MCF 10A (cell line): ENCODE measurements around the gene TPRX2. TPM values are rescaled to one million over a fixed set of nuclear protein-coding genes. Genes with fewer than 3 reads are reported as not detected.

Source experiments
- BruUV-seq: library from RNA; stranded (reverse); fragments of 400-500 nt; replicated peaks from 2 replicates; lab custom pipeline; 2021; lab: Mats Ljungman, UMichigan
- CTCF ChIA-PET: fragments of 300-600 bp; sonication (Branson Sonifier 250); formaldehyde crosslinking; extraction: SDS; loops from one replicate; lab custom pipeline; 2021; ENCODE audit warnings: antibody characterized with exemption, inconsistent platforms; lab: Yijun Ruan, JAX
- POLR2A ChIA-PET: fragments of 300-600, 350-650 bp; sonication (Branson Sonifier 250); formaldehyde crosslinking; extraction: SDS; loops from one replicate; lab custom pipeline; 2020; ENCODE audit warnings: antibody characterized with exemption, inconsistent platforms; lab: Yijun Ruan, JAX
- DNase-seq: peaks from one replicate; pipeline ENCODE4 v3.0.0-alpha.2; 2018; ENCODE audit not compliant: unreplicated experiment
- H3K27ac Mint-ChIP-seq: one replicate; pipeline ENCODE4 v1.8.0; 2022; ENCODE audit warnings: mild to moderate bottlenecking, low read depth, mixed read lengths; ENCODE audit not compliant: unreplicated experiment
- H3K27me3 Mint-ChIP-seq: one replicate; pipeline ENCODE4 v1.8.0; 2022; ENCODE audit warnings: mixed read lengths; ENCODE audit not compliant: insufficient read depth, unreplicated experiment
- H3K36me3 Mint-ChIP-seq: one replicate; pipeline ENCODE4 v1.8.0; 2022; ENCODE audit warnings: mild to moderate bottlenecking, moderate library complexity, mixed read lengths; ENCODE audit not compliant: insufficient read depth, unreplicated experiment
- H3K4me1 Mint-ChIP-seq: one replicate; pipeline ENCODE4 v1.8.0; 2022; ENCODE audit warnings: mixed read lengths; ENCODE audit not compliant: insufficient read depth, unreplicated experiment
- H3K4me3 Mint-ChIP-seq: one replicate; pipeline ENCODE4 v1.8.0; 2022; ENCODE audit warnings: mild to moderate bottlenecking, moderate library complexity, mixed read lengths; ENCODE audit not compliant: unreplicated experiment
- H3K9me3 Mint-ChIP-seq: one replicate; pipeline ENCODE4 v1.8.0; 2022; ENCODE audit warnings: mixed read lengths; ENCODE audit not compliant: unreplicated experiment
- CTCF ChIP-seq: fragments of 200-600 bp; IDR thresholded peaks from one replicate; pipeline ENCODE4 v1.8.0; 2022; ENCODE audit warnings: antibody characterized with exemption, mild to moderate bottlenecking; ENCODE audit not compliant: unreplicated experiment
- intact Hi-C: fragments of 100-400 bp; cut with micrococcal nuclease; formaldehyde crosslinking; loops from 2 replicates; pipeline ENCODE4 v1.14.1; 2022
- total RNA-seq: library from RNA; stranded (reverse); gene quantifications from 2 replicates; pipeline ENCODE4 v1.2.3, GENCODE V29; 2022

Gene TPRX2
- total RNA-seq, 1 experiment from 2014 or later: not detected

DNA sequence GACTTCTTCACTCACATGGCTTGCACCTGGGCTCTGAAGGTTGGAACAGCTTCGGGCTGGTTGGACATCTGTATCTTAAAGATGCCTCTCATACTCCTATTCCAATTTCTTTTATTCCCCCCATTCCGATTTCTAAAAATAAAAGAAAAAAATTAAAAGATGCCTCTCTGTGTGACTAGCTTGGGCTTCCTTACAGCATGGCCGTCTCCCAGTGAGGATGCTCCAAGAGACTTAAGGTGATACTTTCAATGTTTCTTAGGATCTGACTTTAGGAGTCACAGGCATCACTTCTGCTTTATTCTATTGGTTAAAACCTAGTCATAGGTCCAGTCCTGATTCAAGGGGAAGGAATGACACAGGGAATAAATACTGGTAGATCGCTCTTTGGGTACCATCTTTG, 37.0 kb downstream of the TPRX2 start:
- ChIA-PET POLR2A (no interaction called here), CTCF (interaction anchor here (0.5 kb wide), 1 partner anchor 184 kb away, joined by 3 read pairs; no protein-coding TSS in a partner anchor)
- Mint-ChIP-seq H3K27me3 (peaks cover 4% of the 10 kb centered on the region), H3K4me1 (no peaks in the 10 kb centered on the region), H3K36me3 (no peaks in the 10 kb centered on the region), H3K27ac (no peak overlapping the region), H3K4me3 (no peak overlapping the region), H3K9me3 (peaks cover 6% of the 10 kb centered on the region)
- BruUV-seq: no TSS peak
- intact Hi-C loops: no loop called here
- no peak for TF ChIP-seq CTCF
- DNase-seq: no peak

DNA sequence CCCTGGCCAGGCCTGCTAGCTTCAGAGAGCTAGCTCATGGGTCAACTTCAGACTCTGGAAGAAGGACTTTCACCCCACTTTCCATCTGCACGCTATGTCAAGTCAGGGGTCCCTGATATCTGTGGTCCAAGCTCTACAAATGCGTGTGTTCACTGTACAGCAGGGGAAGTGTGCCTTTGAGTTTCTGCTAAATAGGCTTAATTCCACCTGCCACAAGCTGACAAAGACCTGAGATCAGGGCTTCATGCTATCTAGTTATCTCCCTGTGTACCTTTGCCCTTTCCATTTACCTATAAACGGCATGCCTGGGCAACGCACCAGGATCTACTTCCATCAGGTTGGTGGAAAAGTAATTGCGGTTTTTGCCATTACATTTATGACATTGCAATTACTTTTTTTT, 37.7 kb downstream of the TPRX2 start:
- ChIA-PET POLR2A (no interaction called here), CTCF (interaction anchor here (0.5 kb wide), 2 partner anchors 183 to 184 kb away, joined by 3 to 4 read pairs; no protein-coding TSS in a partner anchor)
- H3K27me3 Mint-ChIP-seq: peaks cover 11% of the 10 kb centered on the region
- no peaks in the 10 kb centered on the region for H3K4me1 Mint-ChIP-seq
- intact Hi-C loops: no loop called here
- H3K9me3 Mint-ChIP-seq: peaks cover 6% of the 10 kb centered on the region
- no peak for DNase-seq
- no peak overlapping the region for H3K4me3 Mint-ChIP-seq
- no peak for TF ChIP-seq CTCF
- BruUV-seq: no TSS peak
- no peak overlapping the region for H3K27ac Mint-ChIP-seq
- no peaks in the 10 kb centered on the region for H3K36me3 Mint-ChIP-seq

DNA sequence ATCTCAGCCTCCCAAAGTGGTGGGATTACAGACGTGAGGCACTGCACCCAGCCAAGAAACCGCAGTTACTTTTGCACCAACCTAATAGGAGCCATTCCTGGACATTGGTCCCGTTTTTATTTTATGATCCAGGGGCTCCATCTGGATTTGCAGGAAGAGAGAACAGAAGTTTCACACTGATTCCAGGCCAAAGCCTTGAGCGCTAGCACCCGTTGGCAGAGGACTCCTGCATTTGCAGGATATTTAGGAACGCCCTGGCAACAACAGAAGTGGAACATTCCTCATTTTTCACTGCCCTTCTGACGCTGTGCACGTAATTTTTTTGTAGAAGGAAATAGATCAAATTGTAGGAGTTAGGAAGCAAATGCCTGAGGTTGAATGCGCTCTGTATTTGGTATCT, 38.8 kb downstream of the TPRX2 start:
- Mint-ChIP-seq H3K27ac (no peak overlapping the region), H3K9me3 (no peaks in the 10 kb centered on the region), H3K27me3 (peaks cover 19% of the 10 kb centered on the region), H3K36me3 (no peaks in the 10 kb centered on the region), H3K4me3 (no peak overlapping the region), H3K4me1 (no peaks in the 10 kb centered on the region)
- DNase-seq: no peak
- CTCF ChIA-PET: interaction anchor here (0.7 kb wide), 1 partner anchor 1328 kb away, joined by 4 read pairs; no protein-coding TSS in a partner anchor
- no TSS peak for BruUV-seq
- POLR2A ChIA-PET: no interaction called here
- no peak for TF ChIP-seq CTCF
- intact Hi-C loops: no loop called here

GRCh38 chr19:47899335-47899734, 40.3 kb downstream of the TPRX2 start:
- no peak for DNase-seq
- Mint-ChIP-seq H3K9me3 (no peaks in the 10 kb centered on the region), H3K27me3 (peaks cover 22% of the 10 kb centered on the region), H3K27ac (no peak overlapping the region), H3K4me3 (no peak overlapping the region), H3K36me3 (no peaks in the 10 kb centered on the region), H3K4me1 (no peaks in the 10 kb centered on the region)
- TF ChIP-seq CTCF: no peak
- intact Hi-C loops: no loop called here
- no TSS peak for BruUV-seq
- ChIA-PET CTCF (interaction anchor here (1.3 kb wide), 1 partner anchor 30 kb away, joined by 3 read pairs; no protein-coding TSS in a partner anchor), POLR2A (interaction anchor here (0.6 kb wide), 1 partner anchor 12 kb away, joined by 3 read pairs; no protein-coding TSS in a partner anchor)
